ENCODE results near the gene CCDC149. TPM values are rescaled to one million over a fixed set of nuclear protein-coding genes. Genes with fewer than 3 reads are reported as not detected.
A peak's percentile ranks its signal among the peaks of the same experiment; 100 is the strongest.

The CCDC149 gene
- total RNA-seq, 4 donors from 2014 or later: 21.9 to 38.7 (median 34.0) TPM

- Histone ChIP-seq H3K27ac (peak overlapping the region in 3 of 4 donors; percentile 82 to 85 (median 85)), H3K4me1 (peaks cover 0 to 97% (median 0%) of the 10 kb centered on the region in 3 donors), H3K36me3 (peaks cover 0 to 19% of the 10 kb centered on the region in 2 donors)
These were observed 106.4 kb downstream of the CCDC149 start for GRCh38 chr4:24806206-24806990.

GRCh38 chr4:24805566-24805965, 107.3 kb downstream of the CCDC149 start:
- ATAC-seq: no peak
- Histone ChIP-seq H3K36me3 (peaks cover 0 to 19% of the 10 kb centered on the region in 2 donors), H3K9me3 (no peaks in the 10 kb centered on the region), H3K4me1 (peaks cover 0 to 98% (median 1%) of the 10 kb centered on the region in 3 donors), H3K4me3 (no peak overlapping the region), H3K27ac (peak overlapping the region; percentile 15 to 85 (median 84)), H3K27me3 (no peaks in the 10 kb centered on the region)
- TF ChIP-seq POLR2AphosphoS5 (IDR thresholded peaks at IDR 0.05): no peak
- TF ChIP-seq EP300 (IDR thresholded peaks at IDR 0.05): no peak
- TF ChIP-seq POLR2A (IDR thresholded peaks at IDR 0.05): no peak
- no peak for TF ChIP-seq CTCF (IDR thresholded peaks at IDR 0.05)
- 58 to 87% methylated on average over 5 of the region's 6 CpGs for WGBS, 2 donors (ENCODE audit: low coverage in 1 of 2)

More at GRCh38 chr4:24806206-24806990, 106.4 kb downstream of the CCDC149 start:
- no peak for ATAC-seq
- 80 to 98% methylated on average over 1 to 5 of the region's 11 CpGs for WGBS, 2 donors (ENCODE audit: low coverage in 1 of 2)
- no peak overlapping the region for H3K4me3 ChIP-seq
- H3K27me3 ChIP-seq: no peaks in the 10 kb centered on the region
- H3K9me3 ChIP-seq: no peaks in the 10 kb centered on the region
- TF ChIP-seq EP300 (IDR thresholded peaks at IDR 0.05) (no peak), POLR2AphosphoS5 (IDR thresholded peaks at IDR 0.05) (no peak), CTCF (IDR thresholded peaks at IDR 0.05) (no peak), POLR2A (IDR thresholded peaks at IDR 0.05) (no peak)

GRCh38 chr4:24805067-24805466, 107.8 kb downstream of the CCDC149 start:
- Histone ChIP-seq H3K4me1 (peaks cover 0 to 98% (median 3%) of the 10 kb centered on the region in 3 donors), H3K27ac (peak overlapping the region; percentile 15 to 85 (median 84)), H3K36me3 (peaks cover 0 to 19% of the 10 kb centered on the region in 2 donors), H3K27me3 (no peaks in the 10 kb centered on the region), H3K9me3 (no peaks in the 10 kb centered on the region), H3K4me3 (no peak overlapping the region)
- no peak for TF ChIP-seq CTCF (IDR thresholded peaks at IDR 0.05)
- TF ChIP-seq POLR2AphosphoS5 (IDR thresholded peaks at IDR 0.05): no peak
- TF ChIP-seq EP300 (IDR thresholded peaks at IDR 0.05): no peak
- TF ChIP-seq POLR2A (IDR thresholded peaks at IDR 0.05): no peak
- ATAC-seq: peak; percentile 35
- WGBS, 2 donors (ENCODE audit: low coverage in 1 of 2): 52 to 63% methylated on average over 5 of the region's 5 CpGs

GRCh38 chr4:24802648-24803047, 110.2 kb downstream of the CCDC149 start:
- 70 to 79% methylated on average over 6 of the region's 6 CpGs for WGBS, 2 donors (ENCODE audit: low coverage in 1 of 2)
- H3K4me1 ChIP-seq: peaks cover 0 to 97% (median 3%) of the 10 kb centered on the region in 3 donors
- TF ChIP-seq POLR2A (IDR thresholded peaks at IDR 0.05) (no peak), POLR2AphosphoS5 (IDR thresholded peaks at IDR 0.05) (no peak), CTCF (IDR thresholded peaks at IDR 0.05) (no peak), EP300 (IDR thresholded peaks at IDR 0.05) (no peak)
- H3K9me3 ChIP-seq: no peaks in the 10 kb centered on the region
- no peak for ATAC-seq
- H3K4me3 ChIP-seq: no peak overlapping the region
- peaks cover 0 to 10% of the 10 kb centered on the region in 2 donors for H3K36me3 ChIP-seq
- H3K27ac ChIP-seq: peak overlapping the region in 1 of 4 donors; percentile 93
- no peaks in the 10 kb centered on the region for H3K27me3 ChIP-seq

Data from gastroesophageal sphincter (tissue), 4 donors.